GM12892 (cell line): ENCODE data around the gene HES2.

ENCODE experiments used
- POLR2A ChIP-seq: IDR thresholded peaks from 2 replicates; pipeline ENCODE4 v1.6.1; 2011; ENCODE audit warnings: low read depth, low read length, control low read depth
- POLR2AphosphoS5 ChIP-seq: IDR thresholded peaks from 2 replicates; pipeline ENCODE4 v1.6.1; 2011; ENCODE audit warnings: low read depth, low read length, control low read depth
- TAF1 ChIP-seq: IDR thresholded peaks from 2 replicates; pipeline ENCODE4 v1.6.1; 2011; ENCODE audit warnings: low read depth, mild to moderate bottlenecking, control low read depth, low read length, borderline replicate concordance

DNA sequence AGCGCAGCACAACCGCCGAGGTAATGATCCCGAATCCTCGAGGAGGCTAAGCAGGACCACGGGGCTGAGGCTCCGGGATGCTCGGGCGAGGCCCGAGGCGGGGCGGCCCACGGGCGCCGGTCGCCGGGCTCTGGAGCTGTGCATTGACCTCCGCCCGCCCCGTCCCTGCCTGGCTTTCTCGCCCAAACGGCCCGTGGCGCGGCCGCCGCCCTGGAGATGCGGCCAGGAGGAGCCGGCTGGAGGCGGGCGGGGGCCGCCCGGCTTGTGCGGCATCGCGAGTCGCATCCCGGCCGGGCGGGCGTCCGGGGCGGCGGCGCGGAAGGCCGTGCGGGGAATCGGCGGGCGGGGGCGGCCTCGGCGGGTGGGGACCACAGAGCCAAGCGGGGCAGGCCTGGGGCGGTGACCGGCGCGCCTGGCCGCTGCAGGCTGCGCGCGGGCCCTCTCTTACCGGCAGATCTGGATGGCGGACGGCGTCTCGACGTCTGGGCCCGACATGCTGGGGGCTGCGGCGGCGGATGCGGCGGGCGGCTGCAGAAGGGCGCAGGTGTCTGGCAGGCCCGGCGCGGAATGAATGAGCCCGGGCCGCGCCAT, 26.8 kb downstream of the HES2 start:
- peak; percentile 80 for TF ChIP-seq POLR2A
- TF ChIP-seq TAF1, result peak; percentile 77
- no peak; the same call in none of the 2 replicates for TF ChIP-seq POLR2AphosphoS5
